IMR-90 (cell line): Measurements from ENCODE around the gene KPTN. TPM values are rescaled to one million over a fixed set of nuclear protein-coding genes. Genes with fewer than 3 reads are reported as not detected.
A peak's percentile ranks its signal among the peaks of the same experiment; 100 is the strongest.

Source experiments
- ATAC-seq: fragments of 200-7000 bp; cut with Tn5 transposase; 2 replicates; pipeline ENCODE4 v1.9.1; 2020; ENCODE audit warnings: low read depth, mild to moderate bottlenecking, moderate library complexity
- BruUV-seq: library from RNA; stranded (reverse); fragments of 400-500 nt; replicated peaks from 2 replicates; lab custom pipeline; 2021; lab: Mats Ljungman, UMichigan
- CTCF ChIA-PET: fragments of 300-600 bp; formaldehyde crosslinking; extraction: SDS; loops from one replicate; lab custom pipeline; 2021; ENCODE audit warnings: antibody characterized with exemption; lab: Yijun Ruan, JAX
- POLR2A ChIA-PET: fragments of 300-600 bp; sonication (Branson Sonifier 250); formaldehyde crosslinking; loops from one replicate; lab custom pipeline; 2022; ENCODE audit warnings: antibody characterized with exemption; ENCODE audit not compliant: unreplicated experiment; lab: Charles Lee
- DNase-seq: peaks from one replicate; pipeline ENCODE4 v3.0.0; 2013
- H2AFZ ChIP-seq: replicated peaks from 2 replicates; pipeline ENCODE3; 2013; ENCODE audit warnings: low read length, mild to moderate bottlenecking; ENCODE audit not compliant: poor library complexity
- H2AK5ac ChIP-seq: 2 replicates; pipeline ENCODE4 v1.6.1; 2013; ENCODE audit warnings: low read depth, low read length, inconsistent platforms
- H2AK9ac ChIP-seq: replicated peaks from 2 replicates; pipeline ENCODE3; 2013; ENCODE audit warnings: mild to moderate bottlenecking, low read depth, low read length, moderate library complexity; ENCODE audit not compliant: poor library complexity
- H2BK120ac ChIP-seq: 2 replicates; pipeline ENCODE4 v1.6.1; 2013; ENCODE audit warnings: low read depth, low read length, inconsistent platforms
- H2BK15ac ChIP-seq: 3 replicates; pipeline ENCODE4 v1.6.1; 2013; ENCODE audit warnings: low read depth, low read length, inconsistent platforms
- H2BK20ac ChIP-seq: 2 replicates; pipeline ENCODE4 v1.6.1; 2013; ENCODE audit warnings: low read depth, mild to moderate bottlenecking, inconsistent platforms, low read length, moderate library complexity
- H2BK5ac ChIP-seq: 2 replicates; pipeline ENCODE4 v1.6.1; 2013; ENCODE audit warnings: mild to moderate bottlenecking, low read depth, low read length, inconsistent platforms; ENCODE audit not compliant: poor library complexity, severe bottlenecking
- H3K14ac ChIP-seq: replicated peaks from 2 replicates; pipeline ENCODE4 v1.6.1; 2013; ENCODE audit warnings: low read depth, low read length, inconsistent platforms
- H3K18ac ChIP-seq: 2 replicates; pipeline ENCODE4 v1.6.1; 2013; ENCODE audit warnings: low read depth, low read length, control low read depth
- H3K23ac ChIP-seq: 2 replicates; pipeline ENCODE4 v1.6.1; 2013; ENCODE audit warnings: low read depth, low read length, inconsistent platforms
- H3K27ac ChIP-seq: 2 replicates; pipeline ENCODE4 v1.5.1; 2013; ENCODE audit warnings: mild to moderate bottlenecking, control low read depth, low read length; ENCODE audit not compliant: insufficient read depth
- H3K27me3 ChIP-seq: 2 replicates; pipeline ENCODE4 v1.6.1; 2013; ENCODE audit warnings: low read length; ENCODE audit not compliant: control insufficient read depth, insufficient read depth
- H3K36me3 ChIP-seq: 2 replicates; pipeline ENCODE4 v1.6.1; 2013; ENCODE audit warnings: low read length, mixed read lengths; ENCODE audit not compliant: control insufficient read depth, insufficient read depth
- H3K4ac ChIP-seq: 2 replicates; pipeline ENCODE4 v1.6.1; 2013; ENCODE audit warnings: low read depth, low read length, inconsistent platforms
- H3K4me1 ChIP-seq: 2 replicates; pipeline ENCODE4 v1.6.1; 2013; ENCODE audit warnings: low read length, mixed read lengths; ENCODE audit not compliant: control insufficient read depth, insufficient read depth
- H3K4me2 ChIP-seq: 2 replicates; pipeline ENCODE4 v1.6.1; 2013; ENCODE audit warnings: low read depth, mild to moderate bottlenecking, control low read depth, low read length, moderate library complexity
- H3K4me3 ChIP-seq: 2 replicates; pipeline ENCODE4 v1.5.1; 2013; ENCODE audit warnings: low read depth, mild to moderate bottlenecking, control low read depth, low read length, moderate library complexity; ENCODE audit not compliant: insufficient read depth
- H3K56ac ChIP-seq: 2 replicates; pipeline ENCODE4 v1.6.1; 2013; ENCODE audit warnings: low read length, inconsistent platforms; ENCODE audit not compliant: insufficient read depth; ENCODE audit errors: extremely low read depth
- H3K79me1 ChIP-seq, 2 experiments: 2 replicates each; pipeline ENCODE4 v1.6.1; 2013; ENCODE audit warnings: low read length in 2 of 2, inconsistent platforms in 1 of 2, low read depth in 1 of 2
- H3K9ac ChIP-seq: 2 replicates; pipeline ENCODE4 v1.6.1; 2013; ENCODE audit warnings: low read depth, low read length, control low read depth
- H3K9me1 ChIP-seq: 2 replicates; pipeline ENCODE4 v1.6.1; 2013; ENCODE audit warnings: low read length, inconsistent platforms; ENCODE audit not compliant: insufficient read depth
- H3K9me3 ChIP-seq: 2 replicates; pipeline ENCODE4 v1.6.1; 2013; ENCODE audit warnings: low read length; ENCODE audit not compliant: control insufficient read depth, insufficient read depth
- H4K20me1 ChIP-seq: 2 replicates; pipeline ENCODE4 v1.6.1; 2013; ENCODE audit warnings: low read length, inconsistent platforms; ENCODE audit not compliant: insufficient read depth
- H4K5ac ChIP-seq: 2 replicates; pipeline ENCODE4 v1.6.1; 2013; ENCODE audit warnings: mild to moderate bottlenecking, low read depth, low read length, control low read depth
- H4K8ac ChIP-seq, 2 experiments: 2 replicates each; pipeline ENCODE4 v1.6.1; 2013; ENCODE audit warnings: low read depth in 2 of 2, low read length in 2 of 2, control low read depth in 1 of 2, inconsistent platforms in 1 of 2
- H4K91ac ChIP-seq: 2 replicates; pipeline ENCODE4 v1.6.1; 2013; ENCODE audit warnings: low read depth, low read length, inconsistent platforms; ENCODE audit not compliant: insufficient read depth
- BHLHE40 ChIP-seq: fragments of 150-350 bp; IDR thresholded peaks from 2 replicates; pipeline ENCODE4 v1.6.1; 2016; ENCODE audit warnings: mild to moderate bottlenecking, low read depth, low read length
- CHD1 ChIP-seq: IDR thresholded peaks from 2 replicates; pipeline ENCODE4 v1.6.1; 2012; ENCODE audit warnings: low read depth, low read length, improper control_type of control experiment
- ELK1 ChIP-seq: fragments of 150-350 bp; IDR thresholded peaks from 2 replicates; pipeline ENCODE4 v1.6.1; 2016; ENCODE audit warnings: low read depth, mild to moderate bottlenecking, low read length, moderate library complexity, borderline replicate concordance
- FOS ChIP-seq: fragments of 150-350 bp; IDR thresholded peaks from 2 replicates; pipeline ENCODE4 v1.6.1; 2016; ENCODE audit warnings: low read depth, low read length
- POLR2A ChIP-seq: IDR thresholded peaks from 2 replicates; pipeline ENCODE4 v1.6.1; 2012; ENCODE audit warnings: mild to moderate bottlenecking, low read depth, low read length
- WGBS, 2 experiments: methylation state at CpG; one replicate each; pipeline versions ENCODE4 v1.1.5 to v1.1.7; 2013; ENCODE audit warnings: missing lambda C conversion rate in 2 of 2; ENCODE audit not compliant: insufficient read length in 1 of 2; ENCODE audit errors: extremely low coverage in 2 of 2; 5-methylcytosine and 5-hydroxymethylcytosine counted together
- dilution Hi-C: fragments of 300-500 bp; cut with HindIII; formaldehyde crosslinking; loops from one replicate; pipeline ENCODE4 v1.14.3; 2018; ENCODE audit warnings: low sequenced_read_pairs; ENCODE audit not compliant: unreplicated experiment
- in situ Hi-C: fragments of 300-500 bp; cut with MboI; formaldehyde crosslinking; loops from 3 replicates; pipeline ENCODE4 v1.14.3; 2019; ENCODE audit warnings: low sequenced_read_pairs, inconsistent platforms, mixed read lengths
- intact Hi-C: fragments of 100-400 bp; cut with micrococcal nuclease; formaldehyde crosslinking; loops from 2 replicates; pipeline ENCODE4 v1.10.0; 2022
- polyA plus RNA-seq, 3 experiments: library from polyadenylated mRNA; depleted of rRNA; stranded (reverse); fragments of >200 nt; gene quantifications; 2 replicates each; pipeline ENCODE4 v1.2.3, GENCODE V29; 2012; ENCODE audit warnings: low replicate concordance in 1 of 3
- total RNA-seq: library from RNA; depleted of rRNA; stranded (reverse); fragments of >200 nt; gene quantifications from 2 replicates; pipeline ENCODE4 v1.2.3, GENCODE V29; 2012

The KPTN gene
- total and polyA plus RNA-seq, 2 of the 4 experiments (the other 2 are of a cell fraction) = 4.1 to 15.4 TPM

- H3K56ac ChIP-seq = no peak overlapping the region
- H3K9me3 ChIP-seq = no peaks in the 10 kb centered on the region
- H3K36me3 ChIP-seq = no peaks in the 10 kb centered on the region
- H2AK9ac ChIP-seq = no peak overlapping the region
- in situ Hi-C loops = no loop called here
- ChIA-PET CTCF (no interaction called here), POLR2A (no interaction called here)
- no TSS peak for BruUV-seq
- H3K23ac ChIP-seq = no peak overlapping the region
- H3K9ac ChIP-seq = no peak overlapping the region
- H4K20me1 ChIP-seq = no peaks in the 10 kb centered on the region
- no peak overlapping the region for H4K8ac ChIP-seq
- no peak overlapping the region for H3K4me2 ChIP-seq
- WGBS, 2 experiments = 9% methylated on average over 18 of the region's 39 CpGs; no CpG with 5 or more reads in 1 of the 2 experiments
- no peak overlapping the region for H3K27ac ChIP-seq
- H2AK5ac ChIP-seq = no peak overlapping the region
- H2BK15ac ChIP-seq = no peak overlapping the region
- peak overlapping the region; percentile 24; the same call in 1 of the 2 replicates for H3K4me3 ChIP-seq
- DNase-seq = no peak
- no peak overlapping the region for H3K14ac ChIP-seq
- H3K27me3 ChIP-seq = no peaks in the 10 kb centered on the region
- H4K91ac ChIP-seq = no peak overlapping the region
- peaks cover 2% of the 10 kb centered on the region; the same call in 1 of the 2 replicates for H3K4me1 ChIP-seq
- no peak overlapping the region for H4K5ac ChIP-seq
- H2AFZ ChIP-seq = peak overlapping the region; percentile 72
- intact Hi-C loops = loop anchor here (5.0 kb wide), 1 partner anchor 43 kb away; no protein-coding TSS in a partner anchor
- no peaks in the 10 kb centered on the region for H3K9me1 ChIP-seq
- H3K18ac ChIP-seq = no peak overlapping the region
- dilution Hi-C loops = no loop called here
- H2BK20ac ChIP-seq = no peak overlapping the region
- no peak for ATAC-seq
- peaks cover 0 to 11% of the 10 kb centered on the region in 2 experiments; a peak in 2 of 4 replicates for H3K79me1 ChIP-seq
- no peak overlapping the region for H2BK5ac ChIP-seq
- TF ChIP-seq FOS (no peak), ELK1 (no peak), CHD1 (no peak), BHLHE40 (no peak), POLR2A (no peak)
- no peak overlapping the region for H2BK120ac ChIP-seq
- no peak overlapping the region for H3K4ac ChIP-seq
These were observed 4.1 kb downstream of the KPTN start for GRCh38 chr19:47479701-47480503.
